ENCODE measurements around the gene AASDH. TPM values are rescaled to one million over a fixed set of nuclear protein-coding genes. Genes with fewer than 3 reads are reported as not detected.

The AASDH gene
- total and polyA plus RNA-seq, 2 donors (not counting 1 experiment from before 2014, with no cell fraction given), result 6.9 to 15.2 TPM

DNA sequence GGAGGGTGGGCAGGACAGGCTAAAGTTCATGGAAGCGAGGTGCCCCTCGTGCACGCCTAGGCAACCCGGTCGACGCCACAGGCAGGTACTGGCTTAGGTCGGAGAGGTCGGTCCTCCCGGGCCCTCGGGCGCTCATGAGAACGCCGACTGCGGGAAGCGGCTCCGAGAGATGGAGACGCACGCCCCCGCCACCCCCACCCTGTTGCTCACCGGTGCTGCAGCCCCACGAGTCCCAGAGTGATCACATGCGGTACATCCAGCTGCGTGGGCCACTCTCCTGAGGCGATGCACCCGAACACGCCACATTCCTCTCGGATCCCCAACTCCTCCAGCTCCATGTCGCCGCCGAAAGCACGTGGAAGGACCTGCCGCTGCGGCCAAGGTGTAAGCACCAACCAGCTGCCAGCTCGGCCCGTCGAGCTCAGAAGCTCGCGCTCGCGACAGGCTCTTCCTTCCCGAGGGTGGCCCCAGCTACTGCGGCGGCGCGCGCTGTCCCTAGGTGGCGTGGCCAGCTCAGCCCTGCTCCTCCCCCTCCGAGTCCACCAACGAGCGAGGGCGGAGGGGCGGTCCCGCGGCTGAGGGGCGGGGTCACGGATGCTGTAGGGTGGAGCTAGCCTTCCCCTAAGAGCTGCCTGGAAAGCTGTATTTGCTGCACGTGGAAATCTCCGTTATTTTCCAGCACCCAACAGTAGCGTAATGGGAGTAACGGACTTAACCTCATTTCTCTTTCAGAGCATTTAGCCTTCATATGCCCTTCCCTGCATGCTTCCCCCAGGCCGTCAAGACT is 48.0 kb upstream of the AASDH start, which contains the start of gene PPAT:
TSS of gene PPAT (minus strand) at position 476 of the 787 bp plus-strand sequence. CDS start at position 338, 138 bp downstream.
- Histone ChIP-seq H3K4me2 (replicated peaks; ENCODE audit: low read depth, low read length, poor library complexity, severe bottlenecking) (peak within 1 kb of the TSS; percentile 87), H3K27me3 (replicated peaks in 1 of 4; ENCODE audit: control extremely low read depth in 1 of 4, control insufficient read depth in 3 of 4, insufficient read depth in 4 of 4, low read length in 3 of 4) (no peaks in the 10 kb centered on the region), H3K36me3 (replicated peaks in 1 of 2; ENCODE audit: control extremely low read depth in 1 of 2, control insufficient read depth in 1 of 2, extremely low read depth in 1 of 2, insufficient read depth in 2 of 2, low read length in 1 of 2) (no peaks in the 10 kb centered on the region), H3K9me3 (ENCODE audit: control extremely low read depth in 1 of 3, control insufficient read depth in 2 of 3, insufficient read depth in 1 of 3, low read length in 2 of 3) (no peaks in the 10 kb centered on the region), H4K20me1 (ENCODE audit: control insufficient read depth, insufficient read depth, low read length, poor library complexity, severe bottlenecking) (no peaks in the 10 kb centered on the region), H3K27ac (ENCODE audit: low read length in 2 of 2) (peak within 1 kb of the TSS; percentile 77 to 83), H2AFZ (ENCODE audit: insufficient read depth, low read depth, low read length, poor library complexity, severe bottlenecking) (peak within 1 kb of the TSS; percentile 97), H3K4me1 (ENCODE audit: control insufficient read depth in 2 of 2, insufficient read depth in 2 of 2, low read length in 2 of 2) (peaks cover 16 to 22% of the 10 kb centered on the region in 2 donors), H3K9ac (ENCODE audit: low read length) (peak within 1 kb of the TSS; percentile 81), H3K79me2 (ENCODE audit: control insufficient read depth, insufficient read depth, low read length) (peaks cover 84% of the 10 kb centered on the region), H3K4me3 (ENCODE audit: control extremely low read depth in 1 of 5, extremely low read depth in 1 of 5, insufficient read depth in 1 of 5, low read depth in 2 of 5, low read length in 4 of 5) (peak within 1 kb of the TSS; percentile 82 to 97 (median 92))
- ATAC-seq (ENCODE audit: low read depth) (peak; percentile 84), DNase-seq (peak; percentile 99)
- under 1% methylated on average over 61 of the region's 61 CpGs for WGBS (ENCODE audit: insufficient coverage)
- peaks cover 29% of the 10 kb centered on the region for H3K4me1 Mint-ChIP-seq
- peak within 1 kb of the TSS; percentile 96 for H3K4me3 Mint-ChIP-seq
- H3K27ac Mint-ChIP-seq, result peak within 1 kb of the TSS; percentile 99
- POLR2A ChIA-PET, result interaction anchor here (0.6 to 4.4 kb wide), 11 partner anchors 32 to 896 kb away, joined by 3 to 35 read pairs (median 3); partner anchors contain the start of genes AASDH, CEP135, NOA1 and POLR2B
- H3K27me3 Mint-ChIP-seq, result no peaks in the 10 kb centered on the region
- intact Hi-C loops (cut with micrococcal nuclease), result loop anchor here (1.0 kb wide), 6 partner anchors 32 to 542 kb away; partner anchors contain the start of genes AASDH, NOA1, REST and SPINK2
- no peak for TF ChIP-seq EZH2 (IDR thresholded peaks at IDR 0.05; ENCODE audit: borderline replicate concordance, insufficient read depth, low read depth, low read length, poor library complexity, severe bottlenecking)
- TF ChIP-seq, protein P1, sequence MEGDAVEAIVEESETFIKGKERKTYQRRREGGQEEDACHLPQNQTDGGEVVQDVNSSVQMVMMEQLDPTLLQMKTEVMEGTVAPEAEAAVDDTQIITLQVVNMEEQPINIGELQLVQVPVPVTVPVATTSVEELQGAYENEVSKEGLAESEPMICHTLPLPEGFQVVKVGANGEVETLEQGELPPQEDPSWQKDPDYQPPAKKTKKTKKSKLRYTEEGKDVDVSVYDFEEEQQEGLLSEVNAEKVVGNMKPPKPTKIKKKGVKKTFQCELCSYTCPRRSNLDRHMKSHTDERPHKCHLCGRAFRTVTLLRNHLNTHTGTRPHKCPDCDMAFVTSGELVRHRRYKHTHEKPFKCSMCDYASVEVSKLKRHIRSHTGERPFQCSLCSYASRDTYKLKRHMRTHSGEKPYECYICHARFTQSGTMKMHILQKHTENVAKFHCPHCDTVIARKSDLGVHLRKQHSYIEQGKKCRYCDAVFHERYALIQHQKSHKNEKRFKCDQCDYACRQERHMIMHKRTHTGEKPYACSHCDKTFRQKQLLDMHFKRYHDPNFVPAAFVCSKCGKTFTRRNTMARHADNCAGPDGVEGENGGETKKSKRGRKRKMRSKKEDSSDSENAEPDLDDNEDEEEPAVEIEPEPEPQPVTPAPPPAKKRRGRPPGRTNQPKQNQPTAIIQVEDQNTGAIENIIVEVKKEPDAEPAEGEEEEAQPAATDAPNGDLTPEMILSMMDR (IDR thresholded peaks at IDR 0.05), result peak; percentile 19
- CTCF ChIA-PET, result interaction anchor here (0.7 to 4.5 kb wide), 13 partner anchors 11 to 542 kb away, joined by 3 to 62 read pairs (median 5); partner anchors contain the start of genes AASDH, CEP135, NOA1 and REST
- no peaks in the 10 kb centered on the region for H3K9me3 Mint-ChIP-seq (ENCODE audit: insufficient read depth)

Data from B cell (primary cell).